HTR-8/SVneo (cell line): ENCODE data around the gene CD99.
"Not testable (repeated sequence)": the region's sequence is repeated elsewhere in the genome, so short reads cannot be mapped to it uniquely, and the experiment has no call there.

Source experiments
- DNase-seq: peaks from one replicate; pipeline ENCODE4 v3.0.0; 2011; ENCODE audit warnings: low spot score, mixed read lengths; ENCODE audit not compliant: insufficient read length
- FAIRE-seq: peaks from 2 replicates; lab custom pipeline; 2011; peaks lifted over from hg19 to GRCh38; lab: Jason Lieb, UNC

CD99 gene

GRCh38 chrX:2764766-2765548 is 73.9 kb downstream of the CD99 start:
- not testable (repeated sequence) for FAIRE-seq, DNase-seq

DNA sequence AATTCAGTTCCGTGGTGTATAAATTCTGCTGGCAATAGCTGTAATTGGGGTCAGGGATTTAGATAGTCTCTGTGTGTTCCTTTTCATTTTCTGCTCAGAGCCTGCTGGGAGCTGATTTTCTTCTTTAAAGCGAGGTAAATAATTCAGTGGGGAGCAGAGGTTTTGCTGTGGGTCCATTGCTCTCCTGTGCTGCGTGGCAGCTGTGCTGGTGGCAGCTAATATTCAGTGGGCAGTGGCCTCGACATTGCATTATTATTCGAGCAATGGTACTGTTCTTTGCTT is 74.4 kb downstream of the CD99 start:
- FAIRE-seq = no peak
- no peak for DNase-seq

DNA sequence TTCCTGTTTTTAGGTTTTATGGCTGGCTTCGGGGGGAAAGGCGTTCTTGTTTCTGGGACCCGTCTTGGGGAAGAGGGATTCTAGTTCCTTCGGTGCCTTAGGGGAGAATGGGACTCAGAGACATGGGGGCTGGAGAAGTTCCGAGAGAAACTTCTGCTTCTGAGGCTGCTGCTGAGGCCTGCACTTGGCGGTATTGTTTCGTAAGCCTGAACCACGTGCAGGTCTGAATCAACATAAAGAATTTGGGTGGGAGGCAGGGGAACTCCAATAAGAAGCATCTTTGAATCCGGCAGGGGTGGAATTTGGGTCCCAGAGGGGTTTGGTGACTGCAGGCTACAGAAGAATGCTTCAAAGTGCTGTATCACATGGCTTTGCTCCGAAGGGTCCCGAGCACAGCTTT is 75.8 kb downstream of the CD99 start:
- FAIRE-seq = no peak
- DNase-seq = no peak

- no peak for FAIRE-seq
- peak; percentile 19 for DNase-seq
Observed at GRCh38 chrX:2767631-2768455, 76.7 kb downstream of the CD99 start.

GRCh38 chrX:2769615-2770014 is 78.5 kb downstream of the CD99 start:
- DNase-seq = no peak
- no peak for FAIRE-seq

GRCh38 chrX:2773166-2774055 is 82.3 kb downstream of the CD99 start:
- not testable (repeated sequence) for DNase-seq

GRCh38 chrX:2774057-2774456 is 83.0 kb downstream of the CD99 start:
- FAIRE-seq (no peak), DNase-seq (no peak)

More at GRCh38 chrX:2773166-2774055, 82.3 kb downstream of the CD99 start:
- FAIRE-seq = not testable (repeated sequence)

- peak; percentile 54 for FAIRE-seq
Observed at GRCh38 chrX:2774776-2775175, 83.7 kb downstream of the CD99 start.

GRCh38 chrX:2780472-2781225 is 89.6 kb downstream of the CD99 start:
- not testable (repeated sequence) for DNase-seq, FAIRE-seq

More at GRCh38 chrX:2774776-2775175, 83.7 kb downstream of the CD99 start:
- DNase-seq = no peak

- DNase-seq (no peak), FAIRE-seq (no peak)
Observed at GRCh38 chrX:2781226-2781571, 90.1 kb downstream of the CD99 start.

- no peak for DNase-seq
- no peak for FAIRE-seq
Observed at GRCh38 chrX:2781698-2782097, 90.6 kb downstream of the CD99 start.

DNA sequence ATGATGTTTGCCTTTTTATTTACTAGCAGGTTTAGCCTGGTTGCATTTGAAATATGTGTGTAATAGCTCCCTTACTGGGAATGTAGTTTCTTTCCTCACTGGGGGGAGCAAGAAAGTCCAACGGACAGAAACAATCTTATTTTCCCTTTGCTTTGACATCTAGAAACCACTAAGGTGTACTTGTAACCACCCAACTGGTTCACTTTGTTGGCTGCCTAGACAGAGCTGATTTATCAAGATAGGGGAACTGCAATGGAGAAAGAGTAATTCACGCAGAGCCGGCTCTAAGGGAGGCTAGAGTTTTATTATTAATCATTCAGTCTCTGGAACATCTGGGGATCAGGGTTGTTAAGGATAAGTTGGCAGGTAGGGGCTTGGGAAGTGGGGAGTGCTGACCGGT is 91.1 kb downstream of the CD99 start:
- FAIRE-seq = no peak

DNA sequence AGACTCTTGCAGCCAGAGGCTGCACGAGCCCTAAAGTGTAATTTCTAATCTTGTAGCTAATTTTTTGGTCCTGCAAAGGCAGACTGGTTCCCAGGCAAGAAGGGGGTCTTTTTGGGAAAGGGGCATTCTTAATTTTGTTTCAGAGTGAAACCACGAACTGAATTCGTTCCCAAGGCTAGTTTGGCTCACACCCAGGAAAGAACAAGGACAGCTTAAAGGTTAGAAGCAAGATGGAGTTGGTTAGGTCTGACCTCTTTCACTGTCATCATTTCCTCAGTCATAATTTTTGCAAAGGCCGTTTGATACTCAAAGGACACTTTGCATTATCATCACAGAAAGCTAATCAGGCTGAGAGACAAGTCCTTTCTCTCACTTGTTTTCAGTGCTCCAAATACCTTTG is 91.7 kb downstream of the CD99 start:
- DNase-seq (no peak), FAIRE-seq (peak; percentile 52)

More for the DNA sequence above, 91.1 kb downstream of the CD99 start:
- DNase-seq = no peak

DNA sequence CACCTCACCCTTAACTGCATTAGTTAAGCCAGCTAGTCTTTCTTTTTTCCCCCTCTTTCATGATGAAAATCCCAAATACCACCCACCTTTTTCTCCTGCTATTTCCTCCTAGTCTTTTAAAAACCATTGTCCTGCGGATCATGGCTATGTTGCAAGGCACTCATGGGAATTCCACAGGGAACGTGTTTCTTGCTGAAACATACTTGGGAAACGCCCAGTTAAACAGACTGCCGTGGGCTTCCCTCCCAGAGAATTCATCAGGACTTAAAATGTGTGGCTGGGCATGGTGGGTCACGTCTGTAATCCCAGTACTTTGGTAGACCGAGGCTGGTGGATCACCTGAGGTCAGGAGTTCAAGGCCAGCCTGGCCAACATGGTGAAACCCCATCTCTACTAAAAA is 92.9 kb downstream of the CD99 start:
- FAIRE-seq (no peak), DNase-seq (no peak)

- FAIRE-seq (no peak), DNase-seq (no peak)
Observed at GRCh38 chrX:2785538-2785937, 94.4 kb downstream of the CD99 start.

GRCh38 chrX:2788980-2789379 is 97.9 kb downstream of the CD99 start:
- FAIRE-seq (no peak), DNase-seq (no peak)

- no peak for DNase-seq
- FAIRE-seq = no peak
Observed at GRCh38 chrX:2789569-2789968, 98.5 kb downstream of the CD99 start.
